NCI-H2081 (cell line): ENCODE measurements around the gene PCDHGA9.
"Not testable (repeated sequence)": the region's sequence is repeated elsewhere in the genome, so short reads cannot be mapped to it uniquely, and the experiment has no call there.

Experiments used
- DNase-seq, 2 experiments: peaks; one replicate each; lab custom pipeline; 2025; lab: John Stamatoyannopoulos, UW

PCDHGA9 gene

DNA sequence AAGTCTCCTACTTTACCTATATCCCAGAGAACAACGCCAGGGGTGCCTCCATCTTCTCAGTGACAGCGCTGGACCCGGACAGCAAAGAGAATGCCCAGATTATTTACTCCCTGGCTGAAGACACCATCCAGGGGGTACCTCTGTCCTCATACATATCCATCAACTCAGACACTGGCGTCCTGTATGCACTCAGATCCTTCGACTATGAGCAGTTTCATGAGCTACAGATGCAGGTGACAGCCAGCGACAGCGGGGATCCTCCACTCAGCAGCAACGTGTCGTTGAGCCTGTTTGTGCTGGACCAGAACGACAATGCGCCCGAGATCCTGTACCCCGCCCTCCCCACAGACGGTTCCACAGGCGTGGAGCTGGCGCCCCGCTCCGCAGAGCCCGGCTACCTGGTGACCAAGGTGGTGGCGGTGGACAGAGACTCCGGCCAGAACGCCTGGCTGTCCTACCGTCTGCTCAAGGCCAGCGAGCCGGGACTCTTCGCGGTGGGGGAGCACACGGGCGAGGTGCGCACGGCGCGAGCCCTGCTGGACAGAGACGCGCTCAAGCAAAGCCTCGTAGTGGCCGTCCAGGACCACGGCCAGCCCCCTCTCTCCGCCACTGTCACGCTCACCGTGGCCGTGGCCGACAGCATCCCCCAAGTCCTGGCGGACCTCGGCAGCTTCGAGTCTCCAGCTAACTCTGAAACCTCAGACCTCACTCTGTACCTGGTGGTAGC lies 12.1 kb downstream of the PCDHGA9 start:
- not testable (repeated sequence) for DNase-seq

DNA sequence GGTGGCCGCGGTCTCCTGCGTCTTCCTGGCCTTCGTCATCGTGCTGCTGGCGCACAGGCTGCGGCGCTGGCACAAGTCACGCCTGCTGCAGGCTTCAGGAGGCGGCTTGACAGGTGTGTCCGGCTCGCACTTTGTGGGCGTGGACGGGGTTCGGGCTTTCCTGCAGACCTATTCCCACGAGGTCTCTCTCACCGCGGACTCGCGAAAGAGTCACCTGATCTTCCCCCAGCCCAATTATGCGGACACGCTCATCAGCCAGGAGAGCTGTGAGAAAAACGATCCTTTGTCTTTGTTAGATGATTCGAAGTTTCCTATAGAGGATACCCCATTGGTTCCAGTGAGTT lies 12.7 kb downstream of the PCDHGA9 start:
- DNase-seq: not testable (repeated sequence)

DNA sequence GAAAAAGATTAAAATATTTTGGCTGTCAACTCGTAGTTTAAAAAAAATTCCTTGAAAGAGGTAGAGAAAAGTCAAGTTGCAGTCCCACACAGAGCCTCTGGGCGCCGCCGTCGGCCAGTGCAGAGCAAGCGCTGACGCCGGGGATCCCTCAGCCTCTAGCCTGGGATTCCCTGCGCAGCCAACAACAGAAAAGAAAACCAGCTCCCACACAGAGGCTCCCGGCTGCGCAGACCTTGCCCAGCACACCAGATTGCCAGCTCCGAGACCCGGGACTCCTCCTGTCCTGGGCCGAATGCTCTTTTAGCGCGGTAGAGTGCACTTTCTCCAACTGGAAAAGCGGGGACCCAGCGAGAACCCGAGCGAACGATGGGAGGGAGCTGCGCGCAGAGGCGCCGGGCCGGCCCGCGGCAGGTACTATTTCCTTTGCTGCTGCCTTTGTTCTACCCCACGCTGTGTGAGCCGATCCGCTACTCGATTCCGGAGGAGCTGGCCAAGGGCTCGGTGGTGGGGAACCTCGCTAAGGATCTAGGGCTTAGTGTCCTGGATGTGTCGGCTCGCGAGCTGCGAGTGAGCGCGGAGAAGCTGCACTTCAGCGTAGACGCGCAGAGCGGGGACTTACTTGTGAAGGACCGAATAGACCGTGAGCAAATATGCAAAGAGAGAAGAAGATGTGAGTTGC lies 15.1 kb downstream of the PCDHGA9 start, which contains the start of gene PCDHGB7:
TSS of gene PCDHGB7 (plus strand) at position 184 of the 679 bp plus-strand sequence. CDS start at position 367, 183 bp downstream.
- peak; percentile 58 to 73 for DNase-seq

DNA sequence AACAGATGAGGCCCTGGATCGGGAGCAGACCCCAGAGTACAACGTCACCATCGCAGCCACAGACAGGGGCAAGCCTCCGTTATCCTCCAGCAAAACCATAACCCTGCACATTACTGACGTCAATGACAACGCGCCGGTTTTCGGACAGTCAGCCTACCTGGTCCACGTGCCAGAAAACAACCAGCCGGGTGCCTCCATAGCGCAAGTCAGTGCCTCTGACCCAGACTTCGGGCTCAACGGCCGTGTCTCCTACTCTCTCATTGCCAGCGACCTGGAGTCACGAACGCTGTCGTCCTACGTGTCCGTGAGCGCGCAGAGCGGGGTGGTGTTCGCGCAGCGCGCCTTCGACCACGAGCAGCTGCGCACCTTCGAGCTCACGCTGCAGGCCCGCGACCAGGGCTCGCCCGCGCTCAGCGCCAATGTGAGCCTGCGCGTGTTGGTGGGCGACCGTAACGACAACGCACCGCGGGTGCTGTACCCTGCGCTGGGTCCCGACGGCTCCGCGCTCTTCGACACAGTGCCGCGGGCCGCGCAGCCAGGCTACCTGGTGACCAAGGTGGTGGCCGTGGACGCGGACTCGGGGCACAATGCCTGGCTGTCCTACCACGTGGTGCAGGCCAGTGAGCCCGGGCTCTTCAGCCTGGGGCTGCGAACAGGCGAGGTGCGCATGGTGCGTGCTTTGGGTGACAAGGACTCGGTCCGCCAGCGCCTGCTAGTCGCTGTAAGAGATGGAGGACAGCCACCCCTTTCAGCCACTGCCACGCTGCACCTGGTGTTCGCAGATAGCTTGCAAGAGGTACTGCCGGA lies 16.7 kb downstream of the PCDHGA9 start:
- DNase-seq: no peak

DNA sequence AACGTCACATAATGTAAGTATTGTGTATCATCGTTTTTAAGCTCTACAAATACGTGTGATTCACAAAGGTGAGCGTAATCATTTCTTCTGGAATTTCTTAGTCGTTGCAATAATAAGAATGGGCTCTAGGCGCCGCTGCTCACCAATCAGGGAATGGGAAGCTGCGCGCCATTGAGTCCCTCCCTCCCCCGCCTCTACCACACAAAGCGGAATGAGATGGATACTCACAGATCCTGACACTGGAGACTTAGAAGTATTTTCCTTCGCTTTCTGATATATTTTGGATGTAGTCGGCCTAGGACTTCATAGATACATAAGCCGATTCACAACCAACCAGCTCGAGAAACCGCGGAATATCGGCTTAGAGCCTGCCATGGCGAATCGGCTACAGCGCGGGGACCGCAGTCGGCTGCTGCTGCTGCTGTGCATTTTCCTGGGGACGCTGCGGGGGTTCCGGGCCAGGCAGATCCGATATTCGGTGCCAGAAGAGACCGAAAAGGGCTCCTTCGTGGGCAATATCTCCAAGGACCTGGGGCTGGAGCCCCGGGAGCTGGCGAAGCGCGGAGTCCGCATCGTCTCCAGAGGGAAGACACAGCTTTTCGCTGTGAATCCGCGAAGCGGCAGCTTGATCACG lies 18.4 kb downstream of the PCDHGA9 start, which contains the start of gene PCDHGA11:
TSS of gene PCDHGA11 (plus strand) at position 197 of the 634 bp plus-strand sequence. CDS start at position 374, 177 bp downstream.
- DNase-seq: no peak

DNA sequence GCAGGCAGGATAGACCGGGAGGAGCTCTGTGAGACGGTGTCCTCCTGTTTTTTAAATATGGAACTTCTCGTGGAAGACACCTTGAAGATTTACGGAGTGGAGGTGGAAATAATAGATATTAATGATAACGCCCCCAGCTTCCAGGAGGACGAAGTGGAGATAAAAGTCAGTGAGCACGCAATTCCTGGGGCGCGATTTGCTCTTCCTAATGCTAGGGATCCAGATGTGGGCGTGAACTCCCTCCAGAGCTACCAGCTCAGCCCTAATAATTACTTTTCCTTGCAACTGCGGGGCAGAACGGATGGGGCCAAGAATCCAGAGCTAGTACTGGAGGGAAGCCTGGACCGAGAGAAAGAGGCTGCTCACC lies 18.9 kb downstream of the PCDHGA9 start:
- DNase-seq: no peak

DNA sequence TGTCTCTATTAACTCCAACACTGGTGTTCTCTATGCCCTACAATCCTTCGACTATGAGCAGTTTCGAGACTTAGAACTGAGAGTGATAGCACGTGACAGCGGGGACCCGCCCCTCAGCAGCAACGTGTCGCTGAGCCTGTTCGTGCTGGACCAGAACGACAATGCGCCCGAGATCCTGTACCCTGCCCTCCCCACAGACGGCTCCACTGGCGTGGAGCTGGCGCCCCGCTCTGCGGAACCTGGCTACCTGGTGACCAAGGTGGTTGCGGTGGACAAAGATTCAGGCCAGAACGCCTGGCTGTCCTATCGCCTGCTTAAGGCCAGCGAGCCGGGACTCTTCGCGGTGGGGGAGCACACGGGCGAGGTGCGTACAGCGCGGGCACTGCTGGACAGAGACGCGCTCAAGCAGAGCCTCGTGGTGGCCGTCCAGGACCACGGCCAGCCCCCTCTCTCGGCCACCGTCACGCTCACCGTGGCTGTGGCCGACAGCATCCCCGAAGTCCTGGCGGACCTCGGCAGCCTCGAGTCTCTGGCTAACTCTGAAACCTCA lies 20.2 kb downstream of the PCDHGA9 start:
- DNase-seq: no peak

DNA sequence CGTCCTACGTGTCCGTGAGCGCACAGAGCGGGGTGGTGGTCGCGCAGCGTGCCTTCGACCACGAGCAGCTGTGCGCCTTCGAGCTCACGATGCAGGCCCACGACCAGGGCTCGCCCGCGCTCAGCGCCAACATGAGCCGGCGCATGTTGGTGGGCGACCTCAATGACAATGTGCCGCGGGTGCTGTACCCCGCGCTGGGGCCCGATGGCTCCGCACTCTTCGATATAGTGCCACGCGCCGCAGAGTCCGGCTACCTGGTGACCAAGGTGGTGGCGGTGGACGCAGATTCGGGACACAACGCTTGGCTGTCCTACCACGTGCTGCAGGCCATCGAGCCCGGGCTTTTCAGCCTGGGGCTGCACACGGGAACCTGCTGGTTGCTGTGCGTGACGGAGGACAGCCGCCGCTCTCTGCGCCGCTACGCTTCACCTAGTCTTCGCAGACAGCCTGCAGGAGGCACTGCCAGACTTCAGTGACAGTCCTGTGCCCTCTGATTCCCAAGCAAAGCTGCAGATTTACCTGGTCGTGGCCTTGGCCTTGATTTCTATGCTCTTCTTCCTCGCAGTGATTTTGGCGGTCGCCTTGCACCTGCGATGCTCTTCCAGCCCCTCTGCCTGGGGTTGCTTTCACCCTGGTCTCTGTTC lies 25.3 kb downstream of the PCDHGA9 start:
- no peak for DNase-seq

DNA sequence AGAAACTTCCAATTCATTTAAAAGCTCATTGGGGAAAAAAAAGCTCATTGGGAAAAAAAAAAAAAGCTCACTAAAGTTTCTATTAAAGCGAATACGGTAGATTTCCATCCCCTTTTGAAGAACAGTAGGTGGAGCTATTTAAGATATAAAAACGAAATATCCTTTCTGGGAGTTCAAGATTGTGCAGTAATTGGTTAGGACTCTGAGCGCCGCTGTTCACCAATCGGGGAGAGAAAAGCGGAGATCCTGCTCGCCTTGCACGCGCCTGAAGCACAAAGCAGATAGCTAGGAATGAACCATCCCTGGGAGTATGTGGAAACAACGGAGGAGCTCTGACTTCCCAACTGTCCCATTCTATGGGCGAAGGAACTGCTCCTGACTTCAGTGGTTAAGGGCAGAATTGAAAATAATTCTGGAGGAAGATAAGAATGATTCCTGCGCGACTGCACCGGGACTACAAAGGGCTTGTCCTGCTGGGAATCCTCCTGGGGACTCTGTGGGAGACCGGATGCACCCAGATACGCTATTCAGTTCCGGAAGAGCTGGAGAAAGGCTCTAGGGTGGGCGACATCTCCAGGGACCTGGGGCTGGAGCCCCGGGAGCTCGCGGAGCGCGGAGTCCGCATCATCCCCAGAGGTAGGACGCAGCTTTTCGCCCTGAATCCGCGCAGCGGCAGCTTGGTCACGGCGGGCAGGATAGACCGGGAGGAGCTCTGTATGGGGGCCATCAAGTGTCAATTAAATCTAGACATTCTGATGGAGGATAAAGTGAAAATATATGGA lies 27.9 kb downstream of the PCDHGA9 start, which contains the start of gene PCDHGA12:
TSS of gene PCDHGA12 (plus strand) at position 176 of the 782 bp plus-strand sequence. CDS start at position 429, 253 bp downstream.
- no peak for DNase-seq

DNA sequence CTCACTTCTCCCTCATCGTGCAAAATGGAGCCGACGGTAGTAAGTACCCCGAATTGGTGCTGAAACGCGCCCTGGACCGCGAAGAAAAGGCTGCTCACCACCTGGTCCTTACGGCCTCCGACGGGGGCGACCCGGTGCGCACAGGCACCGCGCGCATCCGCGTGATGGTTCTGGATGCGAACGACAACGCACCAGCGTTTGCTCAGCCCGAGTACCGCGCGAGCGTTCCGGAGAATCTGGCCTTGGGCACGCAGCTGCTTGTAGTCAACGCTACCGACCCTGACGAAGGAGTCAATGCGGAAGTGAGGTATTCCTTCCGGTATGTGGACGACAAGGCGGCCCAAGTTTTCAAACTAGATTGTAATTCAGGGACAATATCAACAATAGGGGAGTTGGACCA lies 28.7 kb downstream of the PCDHGA9 start:
- no peak for DNase-seq

DNA sequence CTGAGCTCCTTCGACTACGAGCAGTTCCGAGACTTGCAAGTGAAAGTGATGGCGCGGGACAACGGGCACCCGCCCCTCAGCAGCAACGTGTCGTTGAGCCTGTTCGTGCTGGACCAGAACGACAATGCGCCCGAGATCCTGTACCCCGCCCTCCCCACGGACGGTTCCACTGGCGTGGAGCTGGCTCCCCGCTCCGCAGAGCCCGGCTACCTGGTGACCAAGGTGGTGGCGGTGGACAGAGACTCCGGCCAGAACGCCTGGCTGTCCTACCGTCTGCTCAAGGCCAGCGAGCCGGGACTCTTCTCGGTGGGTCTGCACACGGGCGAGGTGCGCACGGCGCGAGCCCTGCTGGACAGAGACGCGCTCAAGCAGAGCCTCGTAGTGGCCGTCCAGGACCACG lies 29.7 kb downstream of the PCDHGA9 start:
- DNase-seq: not testable (repeated sequence)

DNA sequence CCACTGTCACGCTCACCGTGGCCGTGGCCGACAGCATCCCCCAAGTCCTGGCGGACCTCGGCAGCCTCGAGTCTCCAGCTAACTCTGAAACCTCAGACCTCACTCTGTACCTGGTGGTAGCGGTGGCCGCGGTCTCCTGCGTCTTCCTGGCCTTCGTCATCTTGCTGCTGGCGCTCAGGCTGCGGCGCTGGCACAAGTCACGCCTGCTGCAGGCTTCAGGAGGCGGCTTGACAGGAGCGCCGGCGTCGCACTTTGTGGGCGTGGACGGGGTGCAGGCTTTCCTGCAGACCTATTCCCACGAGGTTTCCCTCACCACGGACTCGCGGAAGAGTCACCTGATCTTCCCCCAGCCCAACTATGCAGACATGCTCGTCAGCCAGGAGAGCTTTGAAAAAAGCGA lies 30.1 kb downstream of the PCDHGA9 start:
- not testable (repeated sequence) for DNase-seq

DNA sequence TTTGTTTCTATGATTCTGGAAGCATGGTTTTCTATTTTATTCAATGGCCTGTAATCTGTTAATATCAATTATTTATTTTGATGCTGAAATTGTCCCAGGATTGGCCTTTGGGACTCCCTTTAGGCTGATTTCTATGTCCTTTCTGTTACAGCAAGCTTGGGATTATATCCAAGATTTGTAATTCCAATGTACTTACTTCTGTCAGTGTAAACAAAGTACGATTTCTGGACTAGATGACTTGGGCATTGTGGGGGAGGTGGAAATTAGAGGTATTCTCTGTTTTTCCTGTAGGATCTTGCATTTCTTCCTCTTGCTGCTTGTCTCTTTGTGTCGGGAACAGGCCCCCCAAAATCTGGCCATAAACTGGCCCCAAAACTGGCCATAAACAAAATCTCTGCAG lies 31.4 kb downstream of the PCDHGA9 start:
- no peak for DNase-seq

DNA sequence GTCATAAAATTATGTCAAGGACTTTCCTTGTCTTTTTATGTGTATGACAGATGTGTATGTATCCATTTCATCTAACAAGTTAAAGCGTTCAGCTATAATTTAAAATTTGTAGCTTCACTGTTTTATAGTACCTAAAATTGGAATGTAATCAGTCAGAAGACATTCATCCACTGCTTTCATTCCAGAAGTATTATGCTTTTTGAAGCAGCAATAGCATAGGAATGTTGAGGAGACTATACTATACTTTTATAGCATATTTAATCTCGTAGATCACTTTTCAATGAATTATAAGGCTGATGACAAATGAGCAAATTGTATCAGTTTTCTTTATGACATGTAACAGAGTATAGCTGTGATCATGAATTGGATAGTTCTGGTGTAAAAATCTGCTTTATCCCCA lies 34.6 kb downstream of the PCDHGA9 start:
- DNase-seq: no peak

DNA sequence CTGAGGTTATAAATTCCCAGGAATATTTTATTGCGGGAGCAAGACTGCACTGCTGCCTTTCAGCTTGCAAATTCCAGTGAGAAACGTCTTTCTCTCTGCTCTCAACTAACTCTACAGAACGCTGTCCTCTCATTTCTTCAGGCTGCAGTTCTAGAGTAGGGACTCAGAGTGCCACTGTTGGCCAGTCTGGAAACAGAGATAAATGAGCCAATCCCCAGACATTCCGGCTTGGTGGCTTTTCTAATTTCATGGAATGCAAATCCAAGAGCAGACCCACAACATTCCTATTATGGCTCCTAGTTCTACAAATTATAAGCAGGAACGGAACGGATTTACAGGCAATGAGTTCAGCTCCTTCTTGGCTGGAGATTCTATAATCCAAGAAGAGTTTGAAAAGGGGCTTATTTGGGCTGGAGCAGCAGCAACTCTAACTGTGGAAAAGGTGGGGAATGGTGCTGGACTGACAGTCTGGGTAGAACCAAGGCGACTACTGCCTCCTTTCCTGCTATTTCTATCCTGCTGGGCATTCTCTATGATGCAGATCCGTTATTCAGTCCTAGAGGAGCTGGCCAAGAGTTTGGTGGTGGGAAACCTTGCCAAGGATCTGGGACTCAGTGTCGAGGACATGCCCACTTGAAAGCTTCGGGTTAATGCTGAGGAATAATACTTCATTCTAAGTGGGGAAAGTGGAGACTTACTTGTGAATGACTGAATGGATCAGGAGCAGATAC lies 37.0 kb downstream of the PCDHGA9 start:
- no peak for DNase-seq

DNA sequence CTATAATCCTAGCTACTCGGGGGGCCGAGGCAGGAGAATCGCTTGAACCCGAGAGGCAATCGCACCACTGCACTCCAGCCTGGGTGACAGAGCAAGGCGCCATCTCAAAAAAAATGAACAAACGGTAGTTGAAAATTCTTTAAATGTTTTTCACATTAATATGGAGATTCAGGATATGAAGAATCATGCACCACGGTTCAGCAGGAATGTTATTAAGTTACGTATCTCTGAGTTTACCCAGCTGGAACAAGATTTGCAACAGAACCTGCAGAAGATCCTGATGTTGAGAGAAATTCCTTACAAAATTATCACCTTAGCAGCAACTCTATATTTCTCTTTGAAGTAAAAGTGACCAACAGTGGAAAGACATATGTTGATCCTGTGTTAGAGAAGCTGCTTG lies 37.8 kb downstream of the PCDHGA9 start:
- no peak for DNase-seq

DNA sequence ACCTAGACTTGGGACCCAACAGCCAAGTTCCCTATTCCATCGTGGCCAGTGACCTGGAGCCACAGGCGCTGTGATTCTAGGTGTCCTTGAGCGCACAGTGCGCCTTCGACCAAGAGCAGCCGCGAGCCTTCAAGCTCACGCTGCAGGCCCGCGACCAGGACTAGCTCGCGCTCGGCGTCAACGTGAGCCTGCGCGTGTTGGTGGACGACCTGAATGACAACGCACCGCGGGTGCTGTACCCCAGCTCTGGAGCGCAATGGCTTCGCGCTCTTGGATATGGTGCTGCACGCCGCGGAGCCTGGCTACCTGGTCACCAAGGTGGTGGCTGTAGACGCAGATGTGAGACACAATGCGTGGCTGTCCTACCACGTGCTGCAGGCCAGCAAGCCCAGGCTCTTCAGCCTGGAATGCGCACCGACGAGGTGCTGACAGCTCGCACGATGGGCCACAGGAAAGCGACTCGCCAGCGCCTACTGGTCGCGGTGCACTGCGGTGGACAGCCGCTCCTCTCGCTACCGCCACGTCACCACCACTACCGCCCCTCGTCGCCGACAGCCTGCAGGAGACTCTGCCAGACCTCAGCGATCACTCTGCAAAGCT lies 39.1 kb downstream of the PCDHGA9 start:
- no peak for DNase-seq
